AG04450 (cell line): ENCODE data around the gene ZNF317. TPM values are rescaled to one million over a fixed set of nuclear protein-coding genes. Genes with fewer than 3 reads are reported as not detected.

Source experiments
- CTCF ChIA-PET: fragments of 300-600, 350-600 bp; formaldehyde crosslinking; extraction: SDS; loops from one replicate; lab custom pipeline; 2022; ENCODE audit warnings: antibody characterized with exemption, inconsistent platforms; lab: Charles Lee
- POLR2A ChIA-PET: fragments of 350-600 bp; formaldehyde crosslinking; extraction: SDS; loops from one replicate; lab custom pipeline; 2021; ENCODE audit warnings: antibody characterized with exemption, inconsistent platforms; lab: Yijun Ruan, JAX
- DNase-seq: peaks from one replicate; pipeline ENCODE4 v3.0.0-alpha.2; 2011; ENCODE audit warnings: low read depth, low spot score
- H3K27ac ChIP-seq: one replicate; pipeline ENCODE4 v1.5.1; 2012; ENCODE audit warnings: low read depth, low read length, control low read depth
- H3K27me3 ChIP-seq: one replicate; pipeline ENCODE4 v1.6.0; 2012; ENCODE audit warnings: low read length; ENCODE audit not compliant: control insufficient read depth, insufficient read depth
- H3K4me3 ChIP-seq: 2 replicates; pipeline ENCODE4 v1.5.1; 2011; ENCODE audit warnings: mild to moderate bottlenecking, low read depth, low read length, control low read depth
- H3K9me3 ChIP-seq: 2 replicates; pipeline ENCODE4 v1.5.1; 2012; ENCODE audit warnings: low read length; ENCODE audit not compliant: control insufficient read depth, insufficient read depth
- CTCF ChIP-seq: IDR thresholded peaks from 2 replicates; pipeline ENCODE4 v1.5.1; 2011; ENCODE audit warnings: low read depth, low read length, control low read depth, inconsistent platforms
- polyA plus RNA-seq: library from polyadenylated mRNA; depleted of rRNA; stranded (reverse); fragments of >200 nt; gene quantifications from 2 replicates; pipeline ENCODE4 v1.2.3, GENCODE V29; 2011

ZNF317 gene
- polyA plus RNA-seq, 1 experiment, result 19.6 TPM

- H3K4me3 ChIP-seq, result no peak within 1 kb of the TSS
- H3K27me3 ChIP-seq, result no peaks in the 10 kb centered on the region
- peaks cover 10% of the 10 kb centered on the region; the same call in 1 of the 2 replicates for H3K9me3 ChIP-seq
- TF ChIP-seq CTCF, result no peak
- H3K27ac ChIP-seq, result no peak within 1 kb of the TSS
- no peak for DNase-seq
- POLR2A ChIA-PET, result no interaction called here
- CTCF ChIA-PET, result no interaction called here
These were observed 13.2 kb upstream of the ZNF317 start, which contains the start of gene OR7G3 for GRCh38 chr19:9126900-9127405. Gene OR7G3 (minus strand): TSS chr19:9126950. CDS start chr19:9126950, 0 bp downstream.

- H3K27ac ChIP-seq, result no peak overlapping the region
- no peak overlapping the region for H3K4me3 ChIP-seq
- TF ChIP-seq CTCF, result no peak
- POLR2A ChIA-PET, result no interaction called here
- peaks cover 10% of the 10 kb centered on the region; the same call in 1 of the 2 replicates for H3K9me3 ChIP-seq
- no peak for DNase-seq
- no peaks in the 10 kb centered on the region for H3K27me3 ChIP-seq
- CTCF ChIA-PET, result no interaction called here
These were observed 12.0 kb upstream of the ZNF317 start for GRCh38 chr19:9128171-9128570.

- peaks cover 10% of the 10 kb centered on the region; the same call in 1 of the 2 replicates for H3K9me3 ChIP-seq
- CTCF ChIA-PET, result no interaction called here
- no peak overlapping the region for H3K27ac ChIP-seq
- TF ChIP-seq CTCF, result no peak
- POLR2A ChIA-PET, result no interaction called here
- no peak for DNase-seq
- no peak overlapping the region for H3K4me3 ChIP-seq
- no peaks in the 10 kb centered on the region for H3K27me3 ChIP-seq
These were observed 9.2 kb upstream of the ZNF317 start for GRCh38 chr19:9130965-9131364.

- peaks cover 10% of the 10 kb centered on the region; the same call in 1 of the 2 replicates for H3K9me3 ChIP-seq
- no peaks in the 10 kb centered on the region for H3K27me3 ChIP-seq
- no peak overlapping the region for H3K4me3 ChIP-seq
- POLR2A ChIA-PET, result no interaction called here
- DNase-seq, result no peak
- CTCF ChIA-PET, result interaction anchor here (0.6 to 0.7 kb wide), 3 partner anchors 38 to 665 kb away, joined by 3 to 4 read pairs (median 4); no protein-coding TSS in a partner anchor
- no peak overlapping the region for H3K27ac ChIP-seq
- TF ChIP-seq CTCF, result no peak
These were observed 7.8 kb upstream of the ZNF317 start for GRCh38 chr19:9132422-9132821.

GRCh38 chr19:9139609-9140158 is 513 bp upstream of the ZNF317 start:
- H3K4me3 ChIP-seq, result peak overlapping the region; percentile 68
- POLR2A ChIA-PET, result no interaction called here
- no peak for TF ChIP-seq CTCF
- DNase-seq, result no peak
- peaks cover 6% of the 10 kb centered on the region for H3K9me3 ChIP-seq
- H3K27ac ChIP-seq, result no peak overlapping the region
- no peaks in the 10 kb centered on the region for H3K27me3 ChIP-seq
- CTCF ChIA-PET, result no interaction called here
